HG02870 (cell line): Measurements from ENCODE around the gene BNIP5.
"Not testable (repeated sequence)": the region's sequence is repeated elsewhere in the genome, so short reads cannot be mapped to it uniquely, and the experiment has no call there.

Experiments used
- ATAC-seq: cut with Tn5 transposase; IDR thresholded peaks from one replicate; pipeline ENCODE4 v1.9.1; 2021; ENCODE audit warnings: mild to moderate bottlenecking, moderate library complexity; ENCODE audit not compliant: unreplicated experiment

Gene BNIP5

GRCh38 chr6:36367743-36368142 is 31.1 kb upstream of the BNIP5 start:
- ATAC-seq: no peak

- peak; percentile 75 for ATAC-seq
These were observed 28.2 kb upstream of the BNIP5 start for GRCh38 chr6:36364669-36365479.

- ATAC-seq: not testable (repeated sequence)
These were observed 27.5 kb upstream of the BNIP5 start for GRCh38 chr6:36364061-36364635.

- ATAC-seq: not testable (repeated sequence)
These were observed 26.7 kb upstream of the BNIP5 start for GRCh38 chr6:36363371-36363752.

GRCh38 chr6:36362551-36363370 is 26.1 kb upstream of the BNIP5 start:
- ATAC-seq: no peak

GRCh38 chr6:36361071-36361470 is 24.4 kb upstream of the BNIP5 start:
- no peak for ATAC-seq

- ATAC-seq: peak; percentile 38
These were observed 23.8 kb upstream of the BNIP5 start for GRCh38 chr6:36360241-36361054.

GRCh38 chr6:36358226-36358915 is 21.7 kb upstream of the BNIP5 start:
- no peak for ATAC-seq

- no peak for ATAC-seq
These were observed 21.2 kb upstream of the BNIP5 start for GRCh38 chr6:36357872-36358225.

GRCh38 chr6:36355819-36356218 is 19.1 kb upstream of the BNIP5 start:
- no peak for ATAC-seq

- ATAC-seq: no peak
These were observed 16.8 kb upstream of the BNIP5 start for GRCh38 chr6:36353411-36353915.

GRCh38 chr6:36352477-36353157 is 15.9 kb upstream of the BNIP5 start:
- no peak for ATAC-seq

- no peak for ATAC-seq
These were observed 14.2 kb upstream of the BNIP5 start for GRCh38 chr6:36350681-36351571.

GRCh38 chr6:36350082-36350481 is 13.4 kb upstream of the BNIP5 start:
- ATAC-seq: no peak

- ATAC-seq: no peak
These were observed 12.6 kb upstream of the BNIP5 start for GRCh38 chr6:36349240-36349639.

- no peak for ATAC-seq
These were observed 10.9 kb upstream of the BNIP5 start for GRCh38 chr6:36347621-36348020.

GRCh38 chr6:36346486-36347273 is 10.0 kb upstream of the BNIP5 start:
- no peak for ATAC-seq
